NCI-H774 (cell line): ENCODE results near the gene BCDIN3D.
A peak's percentile ranks its signal among the peaks of the same experiment; 100 is the strongest.
"Not testable (repeated sequence)": the region's sequence is repeated elsewhere in the genome, so short reads cannot be mapped to it uniquely, and the experiment has no call there.

Source experiments
- DNase-seq: peaks from one replicate; lab custom pipeline; 2025; lab: John Stamatoyannopoulos, UW

Gene BCDIN3D

GRCh38 chr12:49855890-49856289 is 13.0 kb upstream of the BCDIN3D start:
- not testable (repeated sequence) for DNase-seq

- DNase-seq, result no peak
Measured at GRCh38 chr12:49854976-49855375, 12.1 kb upstream of the BCDIN3D start.

- DNase-seq, result no peak
Measured at GRCh38 chr12:49853671-49854070, 10.8 kb upstream of the BCDIN3D start.

GRCh38 chr12:49847161-49847560 is 4.3 kb upstream of the BCDIN3D start:
- DNase-seq, result no peak

- no peak for DNase-seq
Measured at GRCh38 chr12:49846032-49846431, 3.1 kb upstream of the BCDIN3D start.

GRCh38 chr12:49843876-49844437 is 1.1 kb upstream of the BCDIN3D start:
- no peak for DNase-seq

- DNase-seq, result no peak
Measured at GRCh38 chr12:49843411-49843810, 505 bp upstream of the BCDIN3D start.

- no peak for DNase-seq
Measured at GRCh38 chr12:49838973-49839633, 3.8 kb downstream of the BCDIN3D start.

- no peak for DNase-seq
Measured at GRCh38 chr12:49832836-49833421, 10.0 kb downstream of the BCDIN3D start.

- DNase-seq, result no peak
Measured at GRCh38 chr12:49831717-49832116, 11.2 kb downstream of the BCDIN3D start.

GRCh38 chr12:49828133-49829091 is 14.5 kb downstream of the BCDIN3D start, which contains the start of gene NCKAP5L:
Gene NCKAP5L (minus strand): TSS chr12:49828413. CDS start chr12:49804044, 24,369 bp downstream.
- peak; percentile 93 for DNase-seq

- DNase-seq, result peak; percentile 30
Measured at GRCh38 chr12:49827401-49828099, 15.4 kb downstream of the BCDIN3D start.

GRCh38 chr12:49827051-49827400 is 15.9 kb downstream of the BCDIN3D start:
- no peak for DNase-seq

GRCh38 chr12:49825971-49826421 is 16.9 kb downstream of the BCDIN3D start:
- DNase-seq, result no peak

- DNase-seq, result no peak
Measured at GRCh38 chr12:49825360-49825970, 17.4 kb downstream of the BCDIN3D start.

GRCh38 chr12:49824895-49825294 is 18.0 kb downstream of the BCDIN3D start:
- DNase-seq, result no peak

GRCh38 chr12:49824416-49824815 is 18.5 kb downstream of the BCDIN3D start:
- DNase-seq, result no peak

- DNase-seq, result no peak
Measured at GRCh38 chr12:49823951-49824350, 19.0 kb downstream of the BCDIN3D start.

GRCh38 chr12:49823350-49823749 is 19.6 kb downstream of the BCDIN3D start:
- no peak for DNase-seq

- no peak for DNase-seq
Measured at GRCh38 chr12:49821373-49822287, 21.3 kb downstream of the BCDIN3D start.
